SK-N-SH (cell line): ENCODE data around the gene TLE5. TPM values are rescaled to one million over a fixed set of nuclear protein-coding genes. Genes with fewer than 3 reads are reported as not detected.

Source experiments
- CTCF ChIA-PET: fragments of 300-600, 350-600 bp; formaldehyde crosslinking; extraction: SDS; loops from one replicate; lab custom pipeline; 2021; lab: Yijun Ruan, JAX
- POLR2A ChIA-PET: fragments of 350-600 bp; sonication (Branson Sonifier 250); formaldehyde crosslinking; extraction: SDS; loops from one replicate; lab custom pipeline; 2020; ENCODE audit warnings: antibody characterized with exemption, inconsistent platforms; lab: Yijun Ruan, JAX
- DNase-seq: peaks from one replicate; pipeline ENCODE4 v3.0.0; 2012
- H2AFZ ChIP-seq: fragments of 200-600 bp; sonication (generic); 2 replicates; pipeline ENCODE4 v1.8.1; 2016; ENCODE audit warnings: antibody characterized with exemption, mild to moderate bottlenecking, low read depth
- H3F3A ChIP-seq: fragments of 200-600 bp; sonication (generic); replicated peaks from 2 replicates; pipeline ENCODE3; 2016; ENCODE audit warnings: antibody characterized with exemption, mild to moderate bottlenecking; ENCODE audit not compliant: insufficient read depth
- H3K27ac ChIP-seq, 2 experiments: fragments of 200-500 bp in 1 of 2; fragments of 200-600 bp in 1 of 2; sonication (Bioruptor generic) in 1 of 2; sonication (generic), shearing (Covaris generic) in 1 of 2; 2 replicates each; pipeline versions ENCODE4 v1.5.1 to v1.6.1; 2014 to 2016; ENCODE audit warnings: low read depth in 2 of 2, inconsistent platforms in 1 of 2, low read length in 1 of 2, mild to moderate bottlenecking in 1 of 2, mixed read lengths in 1 of 2
- H3K27me3 ChIP-seq: fragments of 200-600 bp; sonication (generic), shearing (Covaris generic); 2 replicates; pipeline ENCODE4 v1.6.1; 2016; ENCODE audit warnings: mixed run types; ENCODE audit not compliant: insufficient read depth
- H3K36me3 ChIP-seq, 2 experiments: fragments of 200-500 bp in 1 of 2; fragments of 200-600 bp in 1 of 2; sonication (Bioruptor generic) in 1 of 2; sonication (generic) in 1 of 2; replicated peaks in 1 of 2; 2 replicates each; pipeline versions ENCODE3 to v1.5.1; 2014 to 2016; ENCODE audit warnings: low read length in 1 of 2, mild to moderate bottlenecking in 1 of 2; ENCODE audit not compliant: insufficient read depth in 2 of 2, control insufficient read depth in 1 of 2
- H3K4me1 ChIP-seq, 2 experiments: fragments of 200-500 bp in 1 of 2; fragments of 200-600 bp in 1 of 2; sonication (Bioruptor generic) in 1 of 2; sonication (generic), shearing (Covaris generic) in 1 of 2; 2 replicates each; pipeline versions ENCODE4 v1.5.1 to v1.6.1; 2014 to 2016; ENCODE audit warnings: low read depth in 1 of 2, low read length in 1 of 2, mixed run types in 1 of 2; ENCODE audit not compliant: insufficient read depth in 2 of 2, control insufficient read depth in 1 of 2
- H3K4me2 ChIP-seq: fragments of 200-600 bp; sonication (generic), shearing (Covaris generic); 2 replicates; pipeline ENCODE4 v1.6.1; 2017; ENCODE audit warnings: mixed run types
- H3K4me3 ChIP-seq, 2 experiments: fragments of 200-500 bp in 1 of 2; fragments of 200-600 bp in 1 of 2; sonication (Bioruptor generic) in 1 of 2; sonication (generic), shearing (Covaris generic) in 1 of 2; 2 replicates each; pipeline versions ENCODE4 v1.5.1 to v1.8.1; 2014 to 2016; ENCODE audit warnings: low read depth in 2 of 2, inconsistent platforms in 1 of 2, low read length in 1 of 2, mild to moderate bottlenecking in 1 of 2, mixed read lengths in 1 of 2, moderate library complexity in 1 of 2
- H3K79me2 ChIP-seq: fragments of 200-600 bp; sonication (generic); 2 replicates; pipeline ENCODE4 v1.8.1; 2017; ENCODE audit warnings: mild to moderate bottlenecking; ENCODE audit not compliant: insufficient read depth
- H3K9ac ChIP-seq: fragments of 200-600 bp; sonication (generic); 2 replicates; pipeline ENCODE4 v1.6.1; 2017; ENCODE audit warnings: mixed run types
- H3K9me2 ChIP-seq: fragments of 200-600 bp; sonication (generic); 2 replicates; pipeline ENCODE4 v1.6.1; 2017; ENCODE audit warnings: mixed run types
- H3K9me3 ChIP-seq: fragments of 200-600 bp; sonication (generic); 2 replicates; pipeline ENCODE4 v1.6.1; 2017; ENCODE audit warnings: mixed run types, mild to moderate bottlenecking, moderate library complexity
- H4K20me1 ChIP-seq: fragments of 200-600 bp; sonication (generic); 2 replicates; pipeline ENCODE4 v1.6.1; 2017; ENCODE audit warnings: mild to moderate bottlenecking, mixed run types; ENCODE audit not compliant: insufficient read depth
- CHD2 ChIP-seq: fragments of 150-350 bp; IDR thresholded peaks from 2 replicates; pipeline ENCODE4 v1.6.1; 2018; ENCODE audit warnings: low read length; ENCODE audit not compliant: partially characterized antibody
- ELF1 ChIP-seq: IDR thresholded peaks from 2 replicates; pipeline ENCODE4 v1.4.0; 2012
- EP300 ChIP-seq, 2 experiments: IDR thresholded peaks; 2 replicates each; pipeline versions ENCODE4 v1.4.0 to v1.6.1; 2012; ENCODE audit warnings: borderline replicate concordance in 1 of 2, low read depth in 1 of 2, low read length in 1 of 2
- EZH2phosphoT487 ChIP-seq: fragments of 200-600 bp; sonication (generic); IDR thresholded peaks from 2 replicates; pipeline ENCODE4 v1.6.1; 2017; ENCODE audit warnings: low read depth, mixed run types, mild to moderate bottlenecking, antibody characterized with exemption, moderate library complexity, borderline replicate concordance
- FOXM1 ChIP-seq: IDR thresholded peaks from 2 replicates; pipeline ENCODE4 v1.4.0; 2012; ENCODE audit warnings: low read depth, mild to moderate bottlenecking
- IRF3 ChIP-seq: fragments of 150-350 bp; IDR thresholded peaks from 2 replicates; pipeline ENCODE4 v1.6.1; 2016; ENCODE audit warnings: mild to moderate bottlenecking, low read depth, low read length
- JUND ChIP-seq: IDR thresholded peaks from 2 replicates; pipeline ENCODE4 v1.4.0; 2012
- MAX ChIP-seq: IDR thresholded peaks from 2 replicates; pipeline ENCODE4 v1.4.0; 2012; ENCODE audit warnings: low read depth
- MXI1 ChIP-seq: IDR thresholded peaks from 2 replicates; pipeline ENCODE4 v1.6.1; 2012; ENCODE audit warnings: mild to moderate bottlenecking, low read depth, low read length, improper control_type of control experiment
- NFIC ChIP-seq: IDR thresholded peaks from 2 replicates; pipeline ENCODE4 v1.4.0; 2012; ENCODE audit warnings: borderline replicate concordance
- NRF1 ChIP-seq: IDR thresholded peaks from 2 replicates; pipeline ENCODE4 v1.6.1; 2012; ENCODE audit warnings: low read depth, mild to moderate bottlenecking, low read length
- PBX3 ChIP-seq: IDR thresholded peaks from 2 replicates; pipeline ENCODE4; 2012
- POLR2AphosphoS5 ChIP-seq: IDR thresholded peaks from 2 replicates; pipeline ENCODE4 v1.6.1; 2012; ENCODE audit warnings: low read depth, low read length
- RCOR1 ChIP-seq: fragments of 150-350 bp; IDR thresholded peaks from 2 replicates; pipeline ENCODE4 v1.6.1; 2017; ENCODE audit warnings: antibody characterized with exemption, low read length
- REST ChIP-seq: IDR thresholded peaks from 2 replicates; pipeline ENCODE4 v1.6.1; 2012; ENCODE audit warnings: mild to moderate bottlenecking, low read depth, low read length, moderate library complexity
- RFX5 ChIP-seq: IDR thresholded peaks from 2 replicates; pipeline ENCODE4 v1.6.1; 2012; ENCODE audit warnings: mild to moderate bottlenecking, improper control_type of control experiment, low read length
- RXRA ChIP-seq: IDR thresholded peaks from 2 replicates; pipeline ENCODE4 v1.4.0; 2012; ENCODE audit warnings: low read depth, mild to moderate bottlenecking, borderline replicate concordance
- TCF12 ChIP-seq: IDR thresholded peaks from 2 replicates; pipeline ENCODE4 v1.4.0; 2012
- TEAD4 ChIP-seq: IDR thresholded peaks from 2 replicates; pipeline ENCODE4 v1.4.0; 2012; ENCODE audit warnings: mild to moderate bottlenecking, borderline replicate concordance; ENCODE audit not compliant: insufficient read depth
- USF2 ChIP-seq: fragments of 150-350 bp; IDR thresholded peaks from 2 replicates; pipeline ENCODE4 v1.6.1; 2017; ENCODE audit warnings: antibody characterized with exemption, low read length, low read depth, borderline replicate concordance
- WGBS: methylation state at CpG from one replicate; pipeline ENCODE4 v1.1.6; 2017; ENCODE audit warnings: low lambda C conversion rate; 5-methylcytosine and 5-hydroxymethylcytosine counted together
- polyA plus RNA-seq, 3 experiments: library from polyadenylated mRNA; depleted of rRNA; stranded (reverse); fragments of >200 nt; gene quantifications; 2 replicates each; pipeline ENCODE4 v1.2.3, GENCODE V29; 2012

TLE5 gene
- polyA plus RNA-seq, 1 of the 3 experiments (the other 2 are of a cell fraction): 519 TPM

- Histone ChIP-seq H3K4me1 (no peaks in the 10 kb centered on the region), H3K9me2 (no peaks in the 10 kb centered on the region), H3F3A (peaks cover 6% of the 10 kb centered on the region), H3K36me3 (no peaks in the 10 kb centered on the region), H3K4me3 (no peak overlapping the region), H3K9me3 (no peaks in the 10 kb centered on the region), H3K27me3 (peaks cover 21% of the 10 kb centered on the region), H3K79me2 (no peaks in the 10 kb centered on the region), H4K20me1 (no peaks in the 10 kb centered on the region), H3K4me2 (no peak overlapping the region), H2AFZ (no peak overlapping the region), H3K9ac (no peak overlapping the region), H3K27ac (no peak overlapping the region)
- TF ChIP-seq MAX (no peak), RXRA (no peak), EP300 (IDR thresholded peaks at IDR 0.05; ENCODE audit: borderline replicate concordance in 1 of 2, low read depth in 1 of 2, low read length in 1 of 2) (no peak), NFIC (no peak), USF2 (no peak), JUND (no peak), POLR2AphosphoS5 (no peak), TCF12 (no peak), FOXM1 (no peak), PBX3 (no peak), NRF1 (no peak), RFX5 (no peak), TEAD4 (no peak), MXI1 (no peak), IRF3 (no peak), ELF1 (no peak), EZH2phosphoT487 (no peak), REST (no peak), CHD2 (no peak), RCOR1 (no peak)
- DNase-seq: no peak
- WGBS: 55% methylated on average over 21 of the region's 22 CpGs
- ChIA-PET POLR2A (no interaction called here), CTCF (interaction anchor here (1.3 to 4.5 kb wide), 4 partner anchors 20 to 88 kb away, joined by 3 to 17 read pairs (median 6); no protein-coding TSS in a partner anchor)
These were observed 46.9 kb downstream of the TLE5 start for GRCh38 chr19:3015126-3016057.
